ENCODE measurements around the gene SDC3.
"Not testable (repeated sequence)": the region's sequence is repeated elsewhere in the genome, so short reads cannot be mapped to it uniquely, and the experiment has no call there.

The SDC3 gene

DNA sequence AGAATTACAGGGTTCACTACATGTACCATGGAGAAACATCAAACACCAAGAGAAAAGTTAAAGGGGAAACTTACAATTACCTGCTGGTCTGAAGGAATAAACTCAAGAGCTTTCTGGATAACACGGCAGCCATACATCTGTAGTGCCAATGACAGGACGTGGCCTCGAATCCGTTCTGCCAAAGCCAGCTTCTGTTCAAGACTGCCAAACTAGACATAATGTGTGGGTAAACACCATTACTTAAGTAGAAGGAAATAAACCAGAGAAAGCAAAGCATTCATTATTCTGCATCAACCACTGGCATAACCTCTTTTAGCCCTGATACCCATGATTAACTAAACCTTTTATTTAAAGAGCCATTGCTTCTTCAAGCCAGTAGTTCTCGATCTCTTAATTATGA lies 41.5 kb upstream of the SDC3 start:
- TF ChIP-seq, protein P1, sequence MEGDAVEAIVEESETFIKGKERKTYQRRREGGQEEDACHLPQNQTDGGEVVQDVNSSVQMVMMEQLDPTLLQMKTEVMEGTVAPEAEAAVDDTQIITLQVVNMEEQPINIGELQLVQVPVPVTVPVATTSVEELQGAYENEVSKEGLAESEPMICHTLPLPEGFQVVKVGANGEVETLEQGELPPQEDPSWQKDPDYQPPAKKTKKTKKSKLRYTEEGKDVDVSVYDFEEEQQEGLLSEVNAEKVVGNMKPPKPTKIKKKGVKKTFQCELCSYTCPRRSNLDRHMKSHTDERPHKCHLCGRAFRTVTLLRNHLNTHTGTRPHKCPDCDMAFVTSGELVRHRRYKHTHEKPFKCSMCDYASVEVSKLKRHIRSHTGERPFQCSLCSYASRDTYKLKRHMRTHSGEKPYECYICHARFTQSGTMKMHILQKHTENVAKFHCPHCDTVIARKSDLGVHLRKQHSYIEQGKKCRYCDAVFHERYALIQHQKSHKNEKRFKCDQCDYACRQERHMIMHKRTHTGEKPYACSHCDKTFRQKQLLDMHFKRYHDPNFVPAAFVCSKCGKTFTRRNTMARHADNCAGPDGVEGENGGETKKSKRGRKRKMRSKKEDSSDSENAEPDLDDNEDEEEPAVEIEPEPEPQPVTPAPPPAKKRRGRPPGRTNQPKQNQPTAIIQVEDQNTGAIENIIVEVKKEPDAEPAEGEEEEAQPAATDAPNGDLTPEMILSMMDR (IDR thresholded peaks at IDR 0.05; ENCODE audit: borderline replicate concordance, control extremely low read depth, extremely low read depth, insufficient read depth, missing control alignments), result no peak
- in situ Hi-C loops (cut with MboI; ENCODE audit: low sequenced_read_pairs, unreplicated experiment), result no loop called here
- no peak for DNase-seq (ENCODE audit: low spot score)

DNA sequence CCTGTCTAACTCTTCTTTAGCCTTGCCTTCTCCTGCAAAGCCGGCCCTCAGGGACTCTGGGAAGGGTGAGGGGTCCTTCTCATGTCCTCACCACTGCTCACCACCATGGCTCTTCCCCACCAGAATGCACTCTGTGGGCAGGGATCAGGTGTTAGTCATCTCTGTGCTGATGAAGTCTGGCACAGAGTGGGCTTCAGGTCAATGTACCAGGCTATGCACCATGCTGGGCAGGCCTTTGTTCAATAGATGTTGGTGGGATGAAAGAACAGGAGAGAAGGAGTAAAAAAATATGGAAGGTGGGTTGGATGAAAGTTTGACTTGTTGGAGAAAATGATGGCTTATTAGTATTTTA lies 40.9 kb upstream of the SDC3 start:
- in situ Hi-C loops (cut with MboI; ENCODE audit: low sequenced_read_pairs, unreplicated experiment), result not testable (repeated sequence)

DNA sequence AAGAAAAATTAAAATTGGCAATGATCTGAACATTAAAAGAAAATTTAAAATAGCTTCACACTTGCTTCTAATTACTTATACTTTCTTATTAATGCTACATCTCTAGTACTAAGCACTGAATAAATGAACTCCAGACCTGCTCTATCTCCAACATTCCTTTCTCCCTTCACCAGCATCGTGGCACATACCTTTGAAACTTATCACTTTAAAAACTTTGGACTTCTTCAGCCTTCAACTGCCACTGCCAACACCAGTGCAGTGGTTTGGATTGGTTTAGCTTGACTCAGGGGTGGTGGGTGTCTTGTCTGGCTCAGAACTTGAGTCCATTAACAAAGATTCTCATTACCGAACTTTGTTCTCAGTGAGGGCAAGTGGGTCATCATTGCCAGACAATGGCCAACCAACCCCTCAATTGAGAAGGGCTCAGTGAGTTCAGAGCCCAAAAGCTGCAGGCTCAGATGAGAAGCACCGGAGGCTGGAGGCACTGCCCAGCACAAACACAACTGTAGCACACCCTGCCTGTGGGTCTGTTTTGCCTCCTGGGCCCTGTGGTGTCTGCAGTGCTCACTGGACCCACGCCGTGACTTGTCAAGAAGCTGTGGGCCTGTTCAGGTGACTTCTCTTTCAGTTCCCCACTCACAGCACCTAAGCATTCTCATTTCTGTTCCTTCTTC lies 40.4 kb upstream of the SDC3 start:
- DNase-seq (ENCODE audit: low spot score); in situ Hi-C loops (cut with MboI; ENCODE audit: low sequenced_read_pairs, unreplicated experiment): not testable (repeated sequence)

More for the DNA sequence above, 40.9 kb upstream of the SDC3 start:
- not testable (repeated sequence) for DNase-seq (ENCODE audit: low spot score)

DNA sequence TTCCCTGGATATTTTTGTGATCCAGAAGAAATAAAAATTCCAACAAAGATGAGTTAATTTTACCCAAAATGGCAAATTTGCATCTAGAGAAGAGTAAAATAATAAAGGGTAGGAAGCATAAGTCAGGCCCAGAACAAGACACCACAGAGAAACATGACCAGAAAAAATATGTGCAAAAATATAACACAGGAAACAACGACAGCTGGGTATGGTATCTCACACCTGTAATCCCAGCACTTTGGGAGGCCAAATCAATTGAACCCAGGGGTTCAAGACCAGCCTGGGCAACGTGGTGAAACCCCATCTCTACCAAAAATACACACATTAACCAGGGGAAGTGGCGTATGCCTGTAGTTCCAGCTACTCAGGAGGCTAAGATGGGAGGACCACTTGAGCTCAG lies 39.7 kb upstream of the SDC3 start:
- DNase-seq (ENCODE audit: low spot score), result no peak
- TF ChIP-seq, protein P1 (IDR thresholded peaks at IDR 0.05; ENCODE audit: borderline replicate concordance, control extremely low read depth, extremely low read depth, insufficient read depth, missing control alignments), result no peak
- in situ Hi-C loops (cut with MboI; ENCODE audit: low sequenced_read_pairs, unreplicated experiment), result no loop called here

DNA sequence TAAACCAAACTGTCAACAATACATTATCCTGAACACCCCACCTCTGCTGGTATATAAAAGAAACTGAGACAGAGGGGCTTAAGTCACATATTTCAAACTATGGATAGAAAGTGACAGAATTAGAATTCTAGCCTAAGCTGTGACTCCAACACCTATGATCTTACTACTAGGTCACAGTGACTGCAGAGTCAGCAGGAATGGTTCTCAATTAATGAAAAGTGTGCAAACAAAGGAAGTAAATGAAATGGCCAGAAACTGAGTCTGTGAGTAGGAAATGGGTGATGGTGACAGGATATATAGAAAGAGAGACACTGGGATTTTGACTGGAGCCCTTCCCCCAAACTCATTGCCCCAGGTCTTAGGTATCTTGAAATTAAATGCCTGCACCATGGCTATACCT lies 38.7 kb upstream of the SDC3 start:
- TF ChIP-seq, protein P1 (IDR thresholded peaks at IDR 0.05; ENCODE audit: borderline replicate concordance, control extremely low read depth, extremely low read depth, insufficient read depth, missing control alignments), result no peak
- no peak for DNase-seq (ENCODE audit: low spot score)
- in situ Hi-C loops (cut with MboI; ENCODE audit: low sequenced_read_pairs, unreplicated experiment), result no loop called here

DNA sequence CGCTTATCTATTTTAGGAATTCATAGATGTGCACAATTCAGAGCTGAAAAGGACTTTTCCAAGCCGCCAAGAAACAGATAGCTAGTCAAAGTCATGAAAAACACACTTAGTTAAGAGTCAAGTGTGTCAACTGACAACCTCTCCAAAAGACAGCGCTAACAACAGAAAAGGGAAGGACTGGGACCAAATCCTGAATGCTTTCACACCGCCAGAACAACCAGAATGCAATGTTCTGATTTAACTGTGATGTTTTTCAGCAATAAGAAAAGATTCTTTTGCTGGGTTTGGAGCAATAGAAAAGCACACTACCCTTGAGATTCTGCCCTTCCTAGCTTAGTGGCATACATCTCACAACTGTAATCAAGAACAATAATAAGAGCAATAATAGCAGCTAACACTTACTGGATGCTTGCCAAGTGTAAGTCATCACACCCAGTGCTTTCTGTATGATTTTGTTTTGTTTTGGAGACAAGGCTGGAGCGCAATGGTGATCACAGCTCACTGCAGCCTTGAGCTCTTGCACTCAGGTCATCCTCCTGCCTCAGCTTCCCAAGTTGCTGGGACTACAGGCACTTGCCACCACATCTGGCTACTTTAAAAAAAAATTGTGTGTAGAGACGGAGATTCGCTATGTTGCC lies 33.9 kb upstream of the SDC3 start:
- TF ChIP-seq, protein P1 (IDR thresholded peaks at IDR 0.05; ENCODE audit: borderline replicate concordance, control extremely low read depth, extremely low read depth, insufficient read depth, missing control alignments), result no peak
- DNase-seq (ENCODE audit: low spot score), result no peak
- in situ Hi-C loops (cut with MboI; ENCODE audit: low sequenced_read_pairs, unreplicated experiment), result no loop called here

DNA sequence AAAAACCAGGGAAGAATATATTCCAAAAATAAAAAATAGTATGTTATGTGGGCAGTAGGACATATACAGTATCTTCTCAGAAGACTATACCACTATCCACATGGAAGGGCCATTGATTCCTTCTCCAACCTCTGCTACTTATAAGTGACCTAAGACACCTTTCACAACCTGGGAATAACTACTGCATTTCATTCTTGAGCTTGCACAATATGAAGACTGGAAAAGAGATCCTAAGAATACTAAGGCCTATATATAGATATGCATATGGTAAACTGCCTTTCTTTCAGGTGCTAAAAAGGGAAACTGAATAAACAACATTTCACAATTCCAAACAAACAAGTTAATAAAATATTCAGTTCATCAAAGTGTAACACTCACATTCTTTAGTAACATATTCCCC lies 32.0 kb upstream of the SDC3 start:
- TF ChIP-seq, protein P1 (IDR thresholded peaks at IDR 0.05; ENCODE audit: borderline replicate concordance, control extremely low read depth, extremely low read depth, insufficient read depth, missing control alignments), result no peak
- in situ Hi-C loops (cut with MboI; ENCODE audit: low sequenced_read_pairs, unreplicated experiment), result no loop called here
- no peak for DNase-seq (ENCODE audit: low spot score)
